HepG2 (cell line): Measurements from ENCODE around the gene CNNM4. TPM values are rescaled to one million over a fixed set of nuclear protein-coding genes. Genes with fewer than 3 reads are reported as not detected.

Experiments used
- ATAC-seq: fragments of 200-7000 bp; cut with Tn5 transposase; 3 replicates; pipeline ENCODE4 v1.9.1; 2020; ENCODE audit warnings: mild to moderate bottlenecking, moderate library complexity
- BruUV-seq: library from RNA; stranded (reverse); fragments of 400-500 nt; replicated peaks from 2 replicates; lab custom pipeline; 2021; lab: Mats Ljungman, UMichigan
- CTCF ChIA-PET: fragments of 300-600 bp; formaldehyde crosslinking; extraction: SDS; loops from one replicate; lab custom pipeline; 2021; ENCODE audit warnings: low total read pairs, inconsistent platforms, low intra/inter-chr PET ratio; lab: Yijun Ruan, JAX
- POLR2A ChIA-PET: fragments of 350-600 bp; sonication (Branson Sonifier 250); formaldehyde crosslinking; loops from one replicate; lab custom pipeline; 2020; ENCODE audit warnings: antibody characterized with exemption, inconsistent platforms; lab: Yijun Ruan, JAX
- DNase-seq: peaks from one replicate; pipeline ENCODE4 v3.0.0-alpha.2; 2015; ENCODE audit warnings: low spot score
- FAIRE-seq: peaks from 3 replicates; lab custom pipeline; 2011; peaks lifted over from hg19 to GRCh38; lab: Jason Lieb, UNC
- H2AFZ ChIP-seq: one replicate; pipeline ENCODE4 v1.6.1; 2011; ENCODE audit warnings: low read length, inconsistent platforms
- H3K27ac ChIP-seq: fragments of 300-600 bp; 3 replicates; pipeline ENCODE4 v1.8.0; 2011; ENCODE audit warnings: mixed run types, mild to moderate bottlenecking, mixed read lengths, low read length, inconsistent platforms; ENCODE audit not compliant: insufficient read depth; ENCODE audit errors: extremely low read length
- H3K27me3 ChIP-seq, 2 experiments: fragments of 200-600 bp in 1 of 2; 2 replicates in 1 of 2; 3 replicates in 1 of 2; pipeline versions ENCODE4 v1.6.0 to v1.8.0; 2011; ENCODE audit warnings: low read length in 2 of 2, mild to moderate bottlenecking in 2 of 2, moderate library complexity in 2 of 2, inconsistent platforms in 1 of 2; ENCODE audit not compliant: insufficient read depth in 2 of 2, control insufficient read depth in 1 of 2
- H3K36me3 ChIP-seq, 2 experiments: fragments of 200-600 bp in 1 of 2; replicated peaks in 1 of 2; 2 replicates in 1 of 2; 3 replicates in 1 of 2; pipeline versions ENCODE4 v1.5.1 to v1.8.0; 2011; ENCODE audit warnings: low read length in 2 of 2, inconsistent platforms in 1 of 2; ENCODE audit not compliant: insufficient read depth in 2 of 2, control insufficient read depth in 1 of 2
- H3K4me1 ChIP-seq: 2 replicates; pipeline ENCODE4 v1.5.1; 2012; ENCODE audit warnings: low read length, inconsistent platforms; ENCODE audit not compliant: insufficient read depth
- H3K4me2 ChIP-seq: 2 replicates; pipeline ENCODE4 v1.6.0; 2011; ENCODE audit warnings: low read depth, low read length, inconsistent platforms
- H3K4me3 ChIP-seq, 3 experiments: fragments of 200-600 bp in 1 of 3; sonication (generic), shearing (Covaris generic) in 1 of 3; replicated peaks in 1 of 3; 2 replicates each; pipeline ENCODE4 v1.5.1; 2011 to 2016; ENCODE audit warnings: low read length in 3 of 3, inconsistent platforms in 2 of 3, low read depth in 2 of 3, mild to moderate bottlenecking in 2 of 3, control low read depth in 1 of 3, mixed read lengths in 1 of 3; ENCODE audit not compliant: insufficient read depth in 1 of 3
- H3K79me2 ChIP-seq: one replicate; pipeline ENCODE4 v1.6.1; 2011; ENCODE audit warnings: low read length, inconsistent platforms; ENCODE audit not compliant: insufficient read depth
- H3K9ac ChIP-seq: 2 replicates; pipeline ENCODE4 v1.6.0; 2011; ENCODE audit warnings: mild to moderate bottlenecking, low read depth, low read length, inconsistent platforms; ENCODE audit not compliant: insufficient read depth
- H3K9me3 ChIP-seq: 2 replicates; pipeline ENCODE4 v1.5.1; 2012; ENCODE audit warnings: mild to moderate bottlenecking, low read length
- H4K20me1 ChIP-seq: 2 replicates; pipeline ENCODE4 v1.6.0; 2011; ENCODE audit warnings: inconsistent platforms, mild to moderate bottlenecking, low read length, moderate library complexity; ENCODE audit not compliant: insufficient read depth
- CBX1 ChIP-seq: IDR thresholded peaks from one replicate; pipeline ENCODE4 v1.6.1; 2016; ENCODE audit warnings: antibody characterized with exemption, low read depth
- CHCHD3 ChIP-seq: sonication (generic); formaldehyde crosslinking; IDR thresholded peaks from 2 replicates; pipeline ENCODE4 v1.8.0; 2022; ENCODE audit warnings: mild to moderate bottlenecking, missing genetic modification reagents, moderate library complexity
- ETV5 ChIP-seq: IDR thresholded peaks from 2 replicates; pipeline ENCODE4 v1.6.1; 2018; ENCODE audit warnings: missing biosample characterization, missing genetic modification reagents, inconsistent platforms, borderline replicate concordance
- NFYC ChIP-seq: IDR thresholded peaks from 2 replicates; pipeline ENCODE4 v1.6.1; 2016; ENCODE audit warnings: missing genetic modification reagents, missing compliant biosample characterization
- ZNF136 ChIP-seq: sonication (generic); formaldehyde crosslinking; IDR thresholded peaks from 2 replicates; pipeline ENCODE4 v1.8.1; 2022; ENCODE audit warnings: low read depth, mild to moderate bottlenecking, moderate library complexity, missing genetic modification reagents
- ZNF225 ChIP-seq: sonication (generic); formaldehyde crosslinking; IDR thresholded peaks from 2 replicates; pipeline ENCODE4 v1.4.0; 2020; ENCODE audit warnings: mild to moderate bottlenecking, missing genetic modification reagents
- ZNF335 ChIP-seq: sonication (generic); formaldehyde crosslinking; IDR thresholded peaks from 2 replicates; pipeline ENCODE4 v1.4.0; 2020; ENCODE audit warnings: missing genetic modification reagents
- ZNF530 ChIP-seq: sonication (generic); formaldehyde crosslinking; IDR thresholded peaks from 2 replicates; pipeline ENCODE4 v1.5.0; 2020; ENCODE audit warnings: low read depth, mild to moderate bottlenecking, missing genetic modification reagents
- ZNF552 ChIP-seq: sonication (generic); formaldehyde crosslinking; IDR thresholded peaks from 2 replicates; pipeline ENCODE4 v1.9.0; 2022; ENCODE audit warnings: missing genetic modification reagents, mild to moderate bottlenecking, borderline replicate concordance
- ZNF556 ChIP-seq: sonication (generic); formaldehyde crosslinking; IDR thresholded peaks from 2 replicates; pipeline ENCODE4 v1.4.0; 2020; ENCODE audit warnings: mild to moderate bottlenecking, missing genetic modification reagents, borderline replicate concordance
- ZNF557 ChIP-seq: sonication (generic); formaldehyde crosslinking; IDR thresholded peaks from 2 replicates; pipeline ENCODE4 v1.4.0; 2020; ENCODE audit warnings: missing genetic modification reagents
- ZNF629 ChIP-seq: sonication (generic); formaldehyde crosslinking; conservative IDR thresholded peaks from 2 replicates; pipeline ENCODE4 v1.5.0; 2020; ENCODE audit warnings: missing genetic modification reagents
- ZNF768 ChIP-seq: sonication (generic); formaldehyde crosslinking; IDR thresholded peaks from 2 replicates; pipeline ENCODE4 v1.4.0; 2020; ENCODE audit warnings: missing genetic modification reagents
- WGBS: methylation state at CpG from one replicate; pipeline ENCODE4 v1.1.6; 2017; ENCODE audit warnings: low lambda C conversion rate; 5-methylcytosine and 5-hydroxymethylcytosine counted together
- in situ Hi-C: cut with HindIII; loops from 2 replicates; pipeline ENCODE4 v1.10.0; 2017; ENCODE audit warnings: low pct_unique_long_range_greater_than_20kb; ENCODE audit not compliant: extremely low pct_ligation_motif_present
- intact Hi-C: fragments of 100-400 bp; cut with micrococcal nuclease; formaldehyde crosslinking; loops from one replicate; pipeline ENCODE4 v1.10.0; 2022; ENCODE audit not compliant: unreplicated experiment
- polyA plus RNA-seq, 8 experiments: library from polyadenylated mRNA; depleted of rRNA in 3 of 8; stranded (reverse) in 7 of 8; unstranded in 1 of 8; fragments of >200 nt; fragmentation: Illumina TruSeq in 4 of 8; extraction: Trizol in 4 of 8; gene quantifications; 2 replicates each; pipeline versions ENCODE4 v1.2.1 to v1.2.3, GENCODE V29; 2011 to 2016; ENCODE audit warnings: low read depth in 4 of 8, missing spikeins in 1 of 8, mixed read lengths in 1 of 8; ENCODE audit not compliant: insufficient read depth in 1 of 8
- total RNA-seq, 5 experiments: library from RNA; depleted of rRNA; stranded (reverse); fragments of >200 nt; fragmentation: Illumina TruSeq; extraction: Trizol; gene quantifications; 2 replicates each; pipeline ENCODE4 v1.2.3, GENCODE V29; 2016; ENCODE audit warnings: low read depth in 1 of 5
- TF ChIP-seq, protein P1 (sequence below): sonication (generic); formaldehyde crosslinking; IDR thresholded peaks from 2 replicates; pipeline ENCODE4 v1.8.0; 2023; ENCODE audit warnings: mild to moderate bottlenecking, missing genetic modification reagents
- TF ChIP-seq, protein P2 (sequence below): sonication (generic); formaldehyde crosslinking; IDR thresholded peaks from 2 replicates; pipeline ENCODE4 v1.4.0; 2020; ENCODE audit warnings: missing genetic modification reagents

CNNM4 gene
- total and polyA plus RNA-seq, 2 of the 13 experiments (the other 11 are each of a cell fraction or from before 2014, with no cell fraction given): 5.9 to 8.4 TPM

DNA sequence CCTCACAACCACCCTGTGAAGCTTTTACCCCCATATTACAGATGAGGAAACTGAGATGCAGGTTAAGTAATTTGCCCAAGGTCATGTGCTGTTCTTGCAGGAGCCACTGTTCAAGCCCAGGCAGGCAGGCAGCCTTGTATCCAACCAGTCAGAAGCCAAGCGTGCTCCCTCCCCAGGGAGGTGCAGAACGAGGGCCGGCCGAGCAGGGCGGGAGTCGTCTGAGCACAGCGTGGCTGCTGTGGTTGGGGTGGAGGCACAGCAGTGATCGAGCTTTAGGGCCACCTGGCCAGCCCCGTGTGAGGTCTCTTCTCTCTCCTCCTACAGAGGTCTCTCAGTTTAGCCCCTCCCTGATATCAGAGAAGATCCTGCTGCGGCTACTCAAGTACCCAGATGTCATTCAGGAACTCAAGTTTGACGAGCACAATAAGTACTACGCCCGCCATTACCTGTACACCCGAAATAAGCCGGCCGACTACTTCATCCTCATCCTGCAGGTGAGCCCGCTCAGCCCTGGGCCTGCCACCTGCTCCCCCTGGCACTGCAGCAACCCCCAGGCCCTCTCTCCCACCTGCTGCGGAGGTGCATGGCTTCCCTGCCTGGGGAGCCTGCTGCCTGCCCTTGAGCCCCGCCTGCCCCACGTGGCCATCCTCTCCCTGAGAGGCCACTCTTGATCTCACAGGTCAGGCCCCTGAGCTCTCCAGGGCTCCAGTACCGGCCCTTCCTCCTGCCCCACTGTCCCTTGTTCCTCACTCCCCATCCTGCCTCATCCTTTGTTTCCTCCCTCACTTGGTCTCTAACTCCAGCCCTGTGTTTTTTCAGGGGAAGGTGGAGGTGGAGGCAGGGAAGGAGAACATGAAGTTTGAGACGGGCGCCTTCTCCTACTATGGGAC lies 38.3 kb downstream of the CNNM4 start:
- Histone ChIP-seq H3K4me2 (no peak overlapping the region), H3K36me3 (peaks cover 5 to 11% of the 10 kb centered on the region in 2 experiments; a peak in 3 of 5 replicates), H4K20me1 (no peaks in the 10 kb centered on the region), H3K9ac (no peak overlapping the region), H3K27ac (no peak overlapping the region), H3K79me2 (no peaks in the 10 kb centered on the region), H3K27me3 (no peaks in the 10 kb centered on the region), H3K4me3 (no peak overlapping the region), H3K9me3 (no peaks in the 10 kb centered on the region), H2AFZ (no peak overlapping the region), H3K4me1 (peaks cover 13% of the 10 kb centered on the region)
- CTCF ChIA-PET: no interaction called here
- 97% methylated on average over 23 of the region's 23 CpGs for WGBS
- DNase-seq (no peak), ATAC-seq (no peak), FAIRE-seq (no peak)
- intact Hi-C loops: no loop called here
- POLR2A ChIA-PET: interaction anchor here (1.1 to 1.3 kb wide), 2 partner anchors 11 to 249 kb away, joined by 3 to 4 read pairs; no protein-coding TSS in a partner anchor
- TF ChIP-seq CHCHD3 (CRISPR knock-in tag): no peak
- no peak for TF ChIP-seq ZNF136 (CRISPR knock-in tag)
- peak; percentile 50; the same call in 1 of the 2 replicates for TF ChIP-seq ZNF629 (CRISPR knock-in tag)
- TF ChIP-seq ZNF530 (CRISPR knock-in tag): no peak
- TF ChIP-seq, protein P1, sequence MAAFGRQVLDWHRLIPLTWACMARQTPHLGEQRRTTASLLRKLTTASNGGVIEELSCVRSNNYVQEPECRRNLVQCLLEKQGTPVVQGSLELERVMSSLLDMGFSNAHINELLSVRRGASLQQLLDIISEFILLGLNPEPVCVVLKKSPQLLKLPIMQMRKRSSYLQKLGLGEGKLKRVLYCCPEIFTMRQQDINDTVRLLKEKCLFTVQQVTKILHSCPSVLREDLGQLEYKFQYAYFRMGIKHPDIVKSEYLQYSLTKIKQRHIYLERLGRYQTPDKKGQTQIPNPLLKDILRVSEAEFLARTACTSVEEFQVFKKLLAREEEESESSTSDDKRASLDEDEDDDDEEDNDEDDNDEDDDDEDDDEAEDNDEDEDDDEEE (CRISPR knock-in tag): no peak
- TF ChIP-seq ETV5: no peak
- TF ChIP-seq ZNF768 (CRISPR knock-in tag): peak; percentile 64; the same call in 1 of the 2 replicates
- no peak for TF ChIP-seq ZNF335 (CRISPR knock-in tag)
- TF ChIP-seq ZNF557 (CRISPR knock-in tag): no peak
- no peak for TF ChIP-seq CBX1
- no peak for TF ChIP-seq NFYC (CRISPR knock-in tag)
- TF ChIP-seq ZNF552: no peak
- TF ChIP-seq, protein P2, sequence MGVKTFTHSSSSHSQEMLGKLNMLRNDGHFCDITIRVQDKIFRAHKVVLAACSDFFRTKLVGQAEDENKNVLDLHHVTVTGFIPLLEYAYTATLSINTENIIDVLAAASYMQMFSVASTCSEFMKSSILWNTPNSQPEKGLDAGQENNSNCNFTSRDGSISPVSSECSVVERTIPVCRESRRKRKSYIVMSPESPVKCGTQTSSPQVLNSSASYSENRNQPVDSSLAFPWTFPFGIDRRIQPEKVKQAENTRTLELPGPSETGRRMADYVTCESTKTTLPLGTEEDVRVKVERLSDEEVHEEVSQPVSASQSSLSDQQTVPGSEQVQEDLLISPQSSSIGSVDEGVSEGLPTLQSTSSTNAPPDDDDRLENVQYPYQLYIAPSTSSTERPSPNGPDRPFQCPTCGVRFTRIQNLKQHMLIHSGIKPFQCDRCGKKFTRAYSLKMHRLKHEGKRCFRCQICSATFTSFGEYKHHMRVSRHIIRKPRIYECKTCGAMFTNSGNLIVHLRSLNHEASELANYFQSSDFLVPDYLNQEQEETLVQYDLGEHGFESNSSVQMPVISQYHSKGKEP (CRISPR knock-in tag): no peak
- TF ChIP-seq ZNF225 (CRISPR knock-in tag): no peak
- no peak for TF ChIP-seq ZNF556 (CRISPR knock-in tag)
- in situ Hi-C loops: no loop called here
- no TSS peak for BruUV-seq
